Activated gamma-delta T cell (primary cell): ENCODE results near the gene ZNF124.
"Not testable (repeated sequence)": the region's sequence is repeated elsewhere in the genome, so short reads cannot be mapped to it uniquely, and the experiment has no call there.

ENCODE experiments used
- DNase-seq: peaks from one replicate; lab custom pipeline; 2025; lab: John Stamatoyannopoulos, UW
- total RNA-seq, 2 donors: gene quantifications; one replicate each; lab custom pipeline; 2026; lab: John Stamatoyannopoulos, UW

Gene ZNF124
- total RNA-seq, result 30.9 to 35.4 reads per million in 2 donors

DNA sequence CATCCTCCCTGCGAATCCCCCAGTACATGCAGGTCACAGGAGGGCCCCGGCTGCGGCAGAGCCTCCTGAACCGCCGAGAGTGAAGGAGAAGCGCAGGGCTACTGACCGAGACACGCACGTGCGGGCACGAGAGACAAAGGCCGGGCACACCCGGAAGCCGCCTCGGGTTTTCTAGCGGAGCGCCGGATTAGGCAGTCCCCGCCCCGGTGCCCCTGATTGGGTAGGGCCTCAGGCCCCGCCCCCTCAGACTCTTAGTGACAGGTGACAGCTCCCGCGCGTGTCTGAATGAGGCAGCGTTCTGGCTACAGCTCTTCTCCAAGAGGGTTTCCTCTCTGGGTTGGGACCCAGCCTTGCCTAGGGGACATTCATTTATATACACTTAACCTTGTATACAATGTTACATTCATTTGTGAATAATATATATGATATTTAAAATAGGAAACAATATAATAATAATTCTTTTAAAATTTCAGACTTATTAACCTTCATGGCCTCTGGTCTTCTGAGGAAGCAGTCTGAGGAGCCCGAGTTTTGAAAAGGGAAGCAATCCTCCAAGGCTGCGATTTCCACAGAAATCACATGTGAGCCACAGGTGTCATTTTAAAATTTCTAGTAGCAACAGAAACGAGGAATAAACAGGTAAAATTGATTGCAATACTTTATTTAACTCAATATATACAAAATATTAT, at the start of gene ZNF124:
ZNF124 (minus strand) TSS at position 146 of the 689 bp plus-strand sequence; CDS start at position 3, 143 bp downstream.
- not testable (repeated sequence) for DNase-seq

DNA sequence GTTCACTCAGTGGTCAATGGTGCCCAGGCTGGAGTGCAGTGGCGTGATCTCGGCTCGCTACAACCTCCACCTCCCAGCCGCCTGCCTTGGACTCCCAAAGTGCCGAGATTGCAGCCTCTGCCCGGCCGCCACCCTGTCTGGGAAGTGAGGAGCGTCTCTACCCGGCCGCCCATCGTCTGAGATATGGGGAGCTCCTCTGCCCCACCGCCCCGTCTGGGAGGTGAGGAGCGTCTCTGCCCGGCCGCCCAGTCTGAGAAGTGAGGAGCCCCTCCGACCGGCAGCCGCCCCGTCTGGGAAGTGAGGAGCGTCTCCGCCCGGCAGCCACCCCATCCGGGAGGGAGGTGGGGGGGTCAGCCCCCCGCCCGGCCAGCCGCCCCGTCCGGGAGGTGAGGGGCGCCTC, 48.5 kb upstream of the ZNF124 start:
- DNase-seq, result not testable (repeated sequence)

DNA sequence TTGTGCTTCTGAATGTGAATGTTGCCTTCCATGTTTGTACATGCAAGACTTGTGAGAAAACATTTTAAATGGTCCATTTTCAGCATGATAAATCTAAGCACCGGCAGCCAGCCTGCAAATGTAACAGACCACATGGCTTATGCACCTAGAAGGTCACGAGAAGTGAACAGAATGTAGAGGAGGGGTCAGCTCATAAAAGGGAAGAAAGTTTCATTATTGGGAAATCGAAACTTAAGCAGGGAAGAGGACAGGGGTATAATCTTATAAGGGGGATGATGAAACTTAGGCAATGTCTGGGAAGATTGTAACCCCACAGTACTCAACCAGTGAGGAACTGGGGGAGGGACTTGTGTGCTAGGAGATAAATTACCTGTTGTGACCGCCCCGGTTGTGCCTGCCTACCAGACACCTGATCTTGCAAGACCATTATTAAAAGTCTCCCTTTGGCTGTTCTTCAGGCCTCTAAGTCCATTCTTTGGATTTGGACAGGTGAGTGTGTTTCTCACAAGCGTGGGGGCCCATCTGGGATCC, 46.4 kb upstream of the ZNF124 start:
- DNase-seq, result no peak

DNA sequence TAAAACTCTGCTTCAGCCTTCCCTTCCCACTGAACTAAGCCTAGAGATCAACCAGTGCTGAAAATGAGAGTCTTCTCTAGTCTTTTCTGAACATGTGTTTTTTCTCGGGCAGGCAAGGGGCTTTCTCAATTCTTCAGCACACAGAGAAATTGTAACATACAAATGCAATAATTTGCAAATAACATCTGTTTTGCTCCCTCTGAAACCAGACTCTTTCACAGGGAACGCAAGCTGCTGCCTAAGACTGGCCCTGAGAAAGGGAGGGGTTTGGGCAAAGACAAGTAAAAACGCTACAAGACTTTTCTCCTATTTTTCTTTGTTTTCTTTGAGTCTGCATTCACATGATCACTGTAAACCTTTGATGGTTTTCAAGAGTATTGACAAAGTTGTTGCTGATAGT, 44.4 kb upstream of the ZNF124 start:
- no peak for DNase-seq

DNA sequence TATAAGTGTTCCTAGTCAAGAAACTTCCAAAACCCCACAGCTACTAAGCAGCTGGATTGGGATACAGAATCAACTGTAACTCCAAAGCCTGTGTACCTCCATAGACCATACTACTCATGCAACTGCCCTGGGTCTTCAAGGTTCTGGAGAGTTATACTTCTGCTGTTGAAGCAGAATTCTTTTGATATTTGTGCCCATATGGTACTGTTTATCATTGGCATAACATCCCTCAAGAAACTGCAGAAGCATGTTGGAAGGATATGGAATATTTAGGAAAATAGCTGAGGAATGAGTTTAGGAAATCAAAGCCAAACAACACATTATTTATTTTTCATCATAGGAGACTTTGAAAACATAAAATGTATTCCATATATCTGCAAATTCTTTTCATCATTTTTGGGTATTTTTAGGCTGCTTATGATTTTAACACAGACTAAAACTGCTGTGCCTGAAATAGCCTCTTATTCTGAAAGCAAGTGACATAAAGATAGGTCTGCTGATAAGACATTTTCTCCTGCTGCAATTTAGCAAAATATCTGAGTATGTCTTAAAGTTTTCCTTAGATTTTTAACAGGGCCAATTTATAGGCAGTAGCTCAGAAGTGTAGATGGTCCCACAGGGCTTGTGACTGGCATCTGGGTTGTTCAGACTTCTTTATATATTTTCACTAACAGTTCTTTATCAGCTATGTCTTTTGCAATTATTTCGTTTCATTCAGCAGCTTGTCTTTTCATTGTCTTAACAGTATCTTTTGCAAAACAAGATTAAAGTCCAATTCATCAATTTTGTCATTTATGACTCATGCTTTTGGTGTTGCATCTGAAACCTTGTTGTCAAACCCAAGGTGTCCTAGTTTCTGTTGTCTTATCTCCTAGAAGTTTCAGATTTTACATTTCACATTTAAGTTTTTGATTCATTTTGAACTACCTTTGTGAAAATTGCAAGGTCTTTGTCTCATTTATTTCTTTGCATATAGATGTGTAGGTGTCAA, 41.1 kb upstream of the ZNF124 start:
- no peak for DNase-seq

DNA sequence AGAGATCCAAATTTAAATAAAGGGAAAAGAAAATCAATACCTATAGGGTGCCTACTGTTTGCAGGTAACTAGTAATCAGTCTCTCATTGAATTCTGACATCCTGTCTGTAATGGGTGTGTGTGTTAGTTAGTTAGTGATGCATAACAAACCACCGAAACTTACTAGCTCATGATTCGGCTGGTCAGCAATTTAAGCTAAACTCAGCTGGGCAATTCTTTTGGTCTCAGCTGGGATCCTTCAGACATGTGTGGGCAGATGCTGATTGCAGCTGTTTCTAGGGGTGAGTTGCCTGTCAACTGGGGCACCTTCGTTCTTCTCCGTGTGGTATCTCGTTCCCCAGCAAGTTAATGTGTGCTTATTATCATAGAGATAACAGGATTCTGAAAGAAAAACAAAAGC, 40.2 kb upstream of the ZNF124 start:
- no peak for DNase-seq

DNA sequence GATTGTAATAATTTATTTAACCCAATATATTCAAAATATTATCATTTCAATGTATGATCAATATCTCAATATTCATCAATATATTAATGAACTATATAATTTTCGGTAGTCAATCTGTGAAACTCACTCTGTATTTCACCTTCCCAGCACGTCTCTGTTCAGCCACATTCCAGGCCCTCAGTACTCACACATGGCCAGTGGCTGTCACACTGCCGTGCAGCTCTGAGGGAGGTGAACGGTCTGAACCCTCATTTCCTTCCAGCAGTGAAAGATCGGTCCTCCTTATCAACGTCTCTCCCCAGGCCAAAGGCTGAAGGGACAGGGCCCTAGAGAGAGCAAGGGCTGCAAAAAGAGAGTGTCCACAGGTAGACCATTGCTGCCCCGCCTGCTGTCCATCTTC, 39.5 kb upstream of the ZNF124 start:
- no peak for DNase-seq

DNA sequence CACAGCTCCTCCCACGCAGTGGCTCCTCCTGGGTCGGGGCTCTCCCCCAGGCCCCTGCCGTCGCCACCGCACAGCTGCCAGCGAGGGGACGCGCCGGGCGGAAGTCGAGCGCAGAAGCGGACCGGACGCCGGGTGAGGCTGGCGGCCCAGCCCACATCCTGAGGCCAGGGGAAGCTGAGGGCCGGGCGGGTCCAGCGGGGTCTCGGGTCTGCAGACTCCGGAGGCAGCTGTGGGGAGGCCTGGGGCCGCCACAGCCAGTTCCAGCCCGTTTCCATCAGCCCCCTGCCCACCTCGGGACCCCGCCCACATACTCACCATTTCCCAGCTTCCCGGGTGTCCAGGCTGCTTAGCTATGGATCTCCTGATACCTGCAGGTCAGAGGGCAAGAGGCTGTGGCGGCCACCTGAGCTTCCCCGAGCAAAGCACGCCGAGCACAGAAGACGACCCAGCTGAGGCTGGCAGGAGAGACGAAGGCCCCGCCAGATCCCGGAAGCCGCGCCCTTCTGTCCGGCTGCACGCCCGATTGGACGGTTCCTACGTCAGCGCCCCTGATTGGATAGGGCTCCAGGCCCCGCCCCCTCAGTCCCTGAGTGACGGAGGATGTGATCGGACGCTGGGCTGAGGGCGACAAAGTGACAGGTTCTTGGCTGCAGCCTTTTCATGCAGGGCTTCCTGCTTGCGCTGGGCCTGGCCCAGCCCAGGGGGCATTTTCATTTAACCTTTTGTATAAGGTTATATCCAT, 38.7 kb upstream of the ZNF124 start:
- peak; percentile 82 for DNase-seq

DNA sequence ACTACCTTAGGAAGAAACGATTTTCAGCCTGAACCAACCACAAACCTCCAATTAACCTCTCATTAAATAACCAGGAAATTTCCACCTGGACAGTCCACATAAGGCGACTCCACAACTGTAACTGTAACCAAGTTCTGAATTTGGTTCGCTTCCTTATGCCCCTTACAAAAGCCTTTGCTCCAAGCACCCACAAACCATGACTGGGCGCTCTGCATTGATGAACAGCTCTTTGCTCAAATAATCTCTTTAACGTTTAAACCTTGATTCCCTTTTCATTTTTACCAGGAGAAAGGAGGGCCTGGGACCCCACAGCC, 38.2 kb upstream of the ZNF124 start:
- no peak for DNase-seq

DNA sequence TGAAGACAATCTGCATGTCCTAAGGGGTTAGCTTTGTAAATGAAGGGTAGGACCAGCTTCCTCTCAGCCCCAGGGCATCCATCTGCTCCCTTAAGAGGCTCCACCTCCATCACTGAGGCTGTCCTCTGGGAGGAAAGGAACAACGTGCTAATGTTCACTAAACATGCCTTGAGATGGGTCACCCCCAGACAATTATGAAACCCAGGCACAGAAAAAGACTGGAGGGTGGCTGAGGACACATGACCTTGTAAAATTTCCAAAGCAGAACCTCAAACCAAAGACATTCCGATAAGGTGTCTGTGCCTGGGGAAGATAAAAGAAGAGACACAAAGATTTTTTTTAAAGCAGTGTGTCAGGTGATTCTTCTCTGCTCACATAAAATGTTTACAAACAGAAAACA, 37.6 kb upstream of the ZNF124 start:
- DNase-seq, result no peak

DNA sequence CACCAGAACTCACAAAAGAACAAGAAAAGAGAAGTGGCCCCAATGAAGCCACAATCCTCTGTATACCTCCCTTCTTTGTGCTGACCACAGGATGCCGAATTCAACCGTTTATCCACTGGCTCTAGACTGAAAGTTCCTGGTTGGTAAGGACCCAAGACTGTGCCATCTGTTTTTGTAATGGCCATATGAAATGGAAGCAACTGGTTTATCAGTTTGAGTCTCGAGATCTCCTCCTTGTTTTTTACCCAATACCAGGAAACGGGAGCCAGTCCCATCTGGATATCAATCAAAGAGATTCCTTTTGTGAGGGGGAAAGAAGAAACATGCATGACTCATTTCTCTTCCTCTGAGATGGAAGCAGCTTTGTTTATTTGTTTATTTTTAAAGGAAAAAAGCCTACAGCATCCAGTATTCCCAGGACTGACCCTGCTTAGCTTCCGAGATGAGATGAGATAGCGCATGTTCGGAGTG, 32.4 kb upstream of the ZNF124 start:
- no peak for DNase-seq

DNA sequence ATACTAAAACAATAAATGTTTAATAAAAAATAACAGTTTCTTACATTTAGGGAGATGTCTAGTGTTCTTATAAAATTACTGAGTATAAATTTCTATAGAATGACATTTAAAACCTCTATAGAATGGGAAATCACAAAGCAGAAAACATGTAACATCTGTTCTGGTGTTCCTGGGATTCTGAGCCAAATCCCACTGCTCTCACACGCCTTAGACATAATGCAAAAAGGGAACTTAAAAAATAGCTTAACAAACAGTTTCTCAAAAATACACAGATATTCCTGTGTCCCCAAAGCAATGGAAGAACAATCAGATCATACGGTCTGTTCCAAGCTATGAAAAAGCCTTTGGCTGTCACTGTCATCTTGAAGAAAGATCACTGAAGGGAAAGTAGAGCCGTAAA, 27.0 kb upstream of the ZNF124 start:
- no peak for DNase-seq

DNA sequence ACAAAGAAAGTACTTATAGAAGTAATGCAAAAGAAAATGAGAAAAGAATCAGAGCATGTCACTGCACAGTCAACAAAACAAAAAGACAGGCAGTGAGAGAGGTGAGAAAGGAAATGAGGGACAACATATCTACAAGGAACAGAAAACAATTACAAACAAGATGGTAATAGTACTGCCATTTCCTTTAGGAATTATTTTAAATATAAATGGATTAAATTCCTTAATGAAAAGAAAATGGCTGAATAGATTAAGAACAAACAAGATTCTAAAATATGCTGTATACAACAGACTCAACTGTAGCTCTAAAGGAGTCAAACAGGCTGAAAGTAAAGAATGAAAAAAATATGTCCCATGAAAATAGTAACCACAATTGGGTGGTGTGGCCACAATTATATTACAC, 22.1 kb upstream of the ZNF124 start:
- DNase-seq, result no peak

DNA sequence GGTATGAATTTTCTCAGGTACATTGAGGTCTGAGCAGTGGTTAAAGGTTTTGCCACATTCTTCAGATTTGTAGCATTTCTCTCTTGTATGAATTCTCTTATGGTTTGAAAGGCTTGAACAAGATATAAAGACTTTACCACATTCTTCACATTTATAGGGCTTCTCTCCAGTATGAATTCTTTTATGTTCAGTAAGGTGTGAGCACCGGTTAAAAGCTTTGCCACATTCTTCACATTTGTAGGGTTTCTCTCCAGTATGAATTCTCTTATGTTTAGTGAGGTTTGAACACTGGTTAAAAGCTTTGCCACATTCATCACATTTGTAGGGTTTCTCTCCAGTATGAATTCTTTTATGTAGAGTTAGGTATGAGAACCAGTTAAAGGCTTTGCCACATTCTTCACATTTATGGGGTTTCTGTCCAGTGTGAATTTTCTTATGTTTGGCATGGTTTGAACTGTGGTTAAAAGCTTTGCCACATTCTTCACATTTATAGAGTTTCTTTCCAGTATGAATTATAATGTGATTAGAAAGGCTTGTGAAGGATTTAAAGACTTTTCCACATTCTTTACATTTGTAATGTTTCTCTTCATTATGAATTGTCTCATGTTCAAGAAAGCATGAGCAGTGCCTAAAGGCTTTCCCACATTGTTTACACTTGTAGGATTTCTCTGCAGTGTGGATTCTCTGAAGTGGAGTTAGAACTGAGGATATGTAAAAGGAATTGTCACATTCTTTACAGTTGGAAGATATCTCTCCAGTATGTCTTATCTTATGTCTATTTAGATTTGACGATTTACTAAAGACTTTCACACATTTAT, 18.4 kb upstream of the ZNF124 start:
- DNase-seq, result no peak

DNA sequence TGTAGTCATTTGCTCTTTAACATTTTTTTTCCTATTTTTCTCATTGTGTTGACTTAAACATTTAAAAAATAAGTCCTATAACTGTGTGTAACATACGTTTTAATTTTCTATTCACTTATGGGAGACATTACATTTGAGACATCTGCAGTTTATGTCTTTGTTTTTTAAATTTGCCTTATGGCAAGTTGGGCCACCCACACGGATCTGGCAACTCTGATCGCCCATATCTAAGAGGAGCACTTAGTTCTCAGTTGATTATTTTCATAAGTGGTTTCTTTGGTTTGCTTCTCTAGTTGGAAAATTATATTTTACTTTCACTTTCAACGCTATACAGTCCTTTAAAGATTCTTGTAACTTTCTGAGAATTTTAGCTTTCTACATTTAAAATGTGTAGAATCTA, 13.8 kb upstream of the ZNF124 start:
- no peak for DNase-seq

DNA sequence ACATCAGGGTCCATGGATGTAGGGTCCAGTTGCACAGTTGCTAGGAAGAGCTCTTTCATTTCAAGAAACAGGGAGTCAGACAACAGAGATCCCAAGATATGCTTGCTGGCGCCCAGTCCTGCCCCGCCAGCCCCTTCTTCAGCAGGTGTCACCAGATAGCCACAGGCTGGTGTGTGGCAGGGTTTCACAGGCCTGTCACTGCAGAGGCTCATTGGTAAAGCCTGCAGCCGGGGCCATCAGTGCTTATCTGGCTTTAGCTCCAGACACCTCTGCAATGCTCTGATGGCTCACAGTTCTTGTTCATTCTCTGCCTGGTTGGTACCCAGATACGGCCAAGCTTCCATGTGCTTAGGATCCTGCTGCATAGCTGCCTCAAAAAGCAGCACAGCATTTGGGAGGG, 12.4 kb upstream of the ZNF124 start:
- no peak for DNase-seq

DNA sequence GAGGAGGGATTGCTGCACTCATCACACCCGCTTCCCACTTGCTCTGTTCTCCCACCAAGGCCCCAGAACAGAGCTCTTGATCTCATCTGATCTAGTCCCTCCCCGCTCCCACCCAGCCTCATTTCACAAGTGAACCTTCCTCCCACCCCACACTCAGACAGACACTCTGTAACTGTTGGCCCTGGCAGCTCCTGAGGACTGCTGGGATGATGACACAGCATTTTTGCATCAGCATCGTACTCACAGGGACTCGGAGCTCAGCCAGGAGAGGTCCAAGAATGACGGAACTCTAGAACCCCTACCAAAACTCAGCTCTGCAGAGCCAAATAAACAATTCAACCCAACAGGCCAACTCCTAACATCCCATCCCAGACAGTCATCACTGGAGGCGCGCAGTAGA, 11.2 kb upstream of the ZNF124 start:
- no peak for DNase-seq

DNA sequence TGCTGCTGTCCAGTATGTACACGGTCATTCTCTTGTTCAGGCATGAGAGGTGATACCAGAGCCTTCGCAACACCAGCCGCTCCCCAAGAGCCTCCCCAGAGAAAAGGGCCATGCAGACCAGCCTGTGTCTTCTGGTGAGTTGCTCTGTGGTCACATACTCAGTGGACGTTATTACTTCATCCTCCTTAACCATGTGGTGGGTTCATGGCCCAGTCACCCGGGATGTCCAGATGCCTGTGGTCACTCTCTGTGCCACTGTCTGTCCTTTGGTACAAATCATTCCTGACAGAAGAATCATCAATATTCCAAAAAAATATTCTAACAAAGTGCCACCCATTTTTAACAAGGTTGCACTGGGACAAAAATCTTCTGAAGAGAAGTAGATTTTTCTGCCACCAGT, 8.8 kb upstream of the ZNF124 start:
- no peak for DNase-seq

DNA sequence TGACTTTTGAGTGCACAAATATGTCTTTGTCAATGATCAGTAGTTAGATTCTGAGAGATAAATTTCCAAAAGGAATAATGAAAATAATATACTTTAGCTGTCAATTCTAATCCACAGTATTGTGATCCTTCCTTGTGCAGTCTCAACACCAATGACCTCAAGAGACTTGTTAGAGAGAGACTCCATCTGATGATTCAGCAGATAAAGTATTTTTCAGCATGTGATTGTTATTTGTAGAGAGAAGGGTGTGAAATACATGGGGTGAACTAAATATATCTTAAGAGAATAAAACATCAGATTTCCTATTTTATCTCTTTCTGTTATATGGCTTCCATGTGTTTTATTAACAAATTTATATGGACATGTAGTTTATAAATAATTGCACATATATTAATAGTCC, 5.9 kb upstream of the ZNF124 start:
- DNase-seq, result no peak

DNA sequence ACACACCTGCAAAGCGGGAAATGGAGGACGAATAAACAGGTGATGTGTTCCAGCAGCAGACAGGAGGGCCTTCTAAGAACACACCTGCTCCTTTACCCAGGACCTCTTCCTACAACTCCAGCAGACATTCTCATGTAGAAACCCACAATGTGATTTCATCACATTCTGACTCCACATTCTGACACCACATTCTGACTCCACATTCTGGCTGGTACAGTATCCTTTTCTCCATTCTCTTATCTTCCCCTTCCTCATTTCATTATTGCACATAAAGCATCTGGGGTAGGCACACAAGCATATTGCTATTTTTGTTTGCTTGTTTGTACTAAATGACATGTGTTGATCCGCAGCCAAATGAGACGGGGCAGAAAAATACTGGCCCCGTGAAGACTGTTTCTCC, 3.6 kb upstream of the ZNF124 start:
- no peak for DNase-seq

DNA sequence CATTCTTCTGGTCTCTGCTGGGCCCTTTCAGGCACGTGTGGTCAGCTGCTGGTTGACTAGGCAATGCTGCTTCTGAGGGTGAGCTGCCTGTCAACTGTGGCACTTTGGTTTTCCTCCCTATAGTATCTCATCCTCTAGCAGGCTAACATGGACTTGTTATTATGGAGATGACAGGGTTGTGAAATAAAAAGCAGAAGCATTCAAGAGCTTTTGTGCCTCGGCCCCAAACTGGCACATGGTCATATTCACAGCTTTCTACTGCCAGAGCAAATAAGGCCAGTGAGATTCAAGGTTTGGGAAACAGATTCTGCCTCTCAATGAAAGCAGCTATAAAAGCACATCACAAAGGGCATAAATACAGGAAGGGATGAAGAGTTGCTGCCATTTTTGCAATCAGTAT, 1.6 kb upstream of the ZNF124 start:
- no peak for DNase-seq
